HG03108 (cell line): ENCODE data around the gene VSTM2B.

Experiments
- ATAC-seq: cut with Tn5 transposase; IDR thresholded peaks from one replicate; pipeline ENCODE4 v1.9.1; 2021; ENCODE audit warnings: moderate library complexity; ENCODE audit not compliant: unreplicated experiment

The VSTM2B gene

DNA sequence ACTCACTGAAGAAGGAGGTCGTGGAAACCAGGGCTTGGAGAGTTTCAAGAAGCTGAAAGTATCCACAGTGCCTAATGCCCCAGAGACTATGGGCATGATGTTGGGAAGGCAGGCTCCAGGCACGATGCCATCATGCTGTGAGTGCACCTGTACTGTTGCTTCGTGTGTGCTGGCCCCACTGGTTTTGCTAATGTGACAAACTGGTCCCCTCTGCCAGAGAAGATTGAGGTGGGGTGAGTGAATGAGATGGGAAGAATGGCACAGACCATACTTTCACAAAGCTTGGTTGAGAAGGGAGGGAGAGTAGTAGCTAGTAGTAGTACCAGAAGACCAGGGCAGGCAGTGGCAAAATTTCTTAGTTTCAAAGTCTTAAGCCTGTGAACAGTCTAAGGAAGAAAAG lies 61.3 kb downstream of the VSTM2B start:
- ATAC-seq, result no peak

DNA sequence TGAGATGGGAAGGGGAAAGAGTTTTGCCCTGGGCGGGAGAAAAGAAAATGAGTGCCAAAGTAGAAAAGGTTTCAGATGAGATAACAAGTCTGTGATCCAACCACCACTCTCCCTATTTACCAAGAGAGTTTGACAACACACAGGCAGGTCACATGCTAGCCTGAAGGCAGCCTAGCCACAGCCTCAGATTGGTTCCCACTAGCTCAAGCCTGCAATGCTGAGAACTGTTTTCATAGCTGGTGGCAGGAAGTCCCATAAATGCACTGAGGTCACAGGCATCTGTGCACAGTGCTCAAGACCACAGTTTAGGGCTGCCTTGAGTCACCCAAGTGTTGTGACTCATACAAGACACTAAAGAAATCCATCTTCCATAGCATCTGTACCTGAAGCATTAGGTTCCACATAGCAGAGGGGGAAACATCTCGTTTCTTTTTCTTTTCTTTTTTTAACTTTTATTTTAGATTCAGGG lies 61.8 kb downstream of the VSTM2B start:
- ATAC-seq, result peak; percentile 90

DNA sequence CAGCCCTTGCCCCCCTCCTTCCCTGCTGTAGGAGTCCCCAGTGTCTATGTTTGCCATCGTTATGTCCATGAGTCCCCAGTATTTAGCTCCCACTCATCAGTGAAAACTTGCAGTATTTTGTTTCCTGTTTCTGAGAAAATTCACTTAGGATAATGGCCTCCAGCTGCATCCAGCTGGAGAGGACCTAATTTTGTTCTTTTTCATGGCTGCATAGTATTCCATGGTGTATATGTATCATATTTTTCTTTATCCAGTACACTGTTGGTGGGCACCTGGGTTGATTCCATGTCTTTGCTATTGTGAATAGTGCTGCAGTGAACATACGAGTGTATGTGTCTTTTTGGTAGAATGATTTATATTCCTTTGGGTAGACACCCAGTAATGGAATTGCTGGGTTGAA lies 62.3 kb downstream of the VSTM2B start:
- ATAC-seq, result no peak

DNA sequence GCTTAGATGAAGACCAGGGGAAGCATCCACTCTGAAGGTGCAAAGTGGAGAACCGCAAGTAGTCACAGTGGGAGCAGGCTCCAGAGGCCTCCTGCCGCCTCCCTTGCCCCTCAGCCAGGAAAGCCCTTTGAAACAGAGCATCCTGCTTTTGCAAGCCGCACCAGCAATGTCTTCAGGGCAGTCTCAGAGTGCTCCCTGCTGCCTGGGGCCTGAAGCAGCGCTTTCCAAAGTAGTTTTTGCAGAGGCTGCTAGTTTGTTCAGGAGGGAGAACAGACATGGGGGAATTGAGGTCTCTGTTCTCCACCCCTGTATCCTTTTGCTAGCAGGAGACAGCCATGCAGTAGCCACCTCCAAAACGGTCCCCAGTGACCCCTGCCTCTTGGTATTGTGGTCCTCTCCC lies 64.5 kb downstream of the VSTM2B start:
- no peak for ATAC-seq

DNA sequence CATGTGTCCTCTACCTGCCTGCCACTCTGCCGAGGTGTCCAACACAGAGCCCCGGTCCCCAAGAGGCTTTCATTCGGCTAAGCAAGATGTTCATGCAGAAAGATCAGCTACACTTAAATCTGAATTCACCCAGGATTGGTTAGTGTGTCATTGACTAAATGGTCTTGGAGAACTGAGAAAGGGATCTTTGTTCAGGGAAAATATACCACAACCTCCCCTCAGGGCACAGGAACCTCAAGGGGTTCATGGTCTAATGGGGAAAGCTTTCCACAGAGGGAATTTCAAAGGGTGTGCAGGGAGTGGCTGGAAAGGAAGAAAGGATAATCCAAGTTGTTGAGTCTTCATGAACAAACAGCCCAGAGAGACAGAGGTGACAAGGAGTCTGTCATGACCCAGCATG lies 65.9 kb downstream of the VSTM2B start:
- ATAC-seq, result no peak

DNA sequence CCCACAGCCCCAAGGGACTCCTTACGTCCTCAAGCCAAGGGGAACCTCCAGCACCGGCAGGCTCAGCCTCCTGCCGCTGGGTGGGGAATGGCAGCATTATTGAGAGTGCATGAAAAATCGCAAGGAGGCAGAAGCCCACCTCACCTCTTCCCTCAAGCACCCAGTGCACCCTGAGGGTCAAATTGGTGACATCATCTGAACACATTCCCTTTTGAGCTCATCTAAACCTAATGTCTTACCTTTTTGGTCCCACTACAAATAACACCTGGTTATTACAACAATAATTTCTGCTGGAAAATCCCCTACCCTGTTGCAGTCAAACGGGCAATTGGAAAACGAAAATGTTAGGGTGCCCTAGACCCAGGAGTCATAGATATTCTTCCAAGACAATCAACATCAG lies 68.1 kb downstream of the VSTM2B start:
- no peak for ATAC-seq

DNA sequence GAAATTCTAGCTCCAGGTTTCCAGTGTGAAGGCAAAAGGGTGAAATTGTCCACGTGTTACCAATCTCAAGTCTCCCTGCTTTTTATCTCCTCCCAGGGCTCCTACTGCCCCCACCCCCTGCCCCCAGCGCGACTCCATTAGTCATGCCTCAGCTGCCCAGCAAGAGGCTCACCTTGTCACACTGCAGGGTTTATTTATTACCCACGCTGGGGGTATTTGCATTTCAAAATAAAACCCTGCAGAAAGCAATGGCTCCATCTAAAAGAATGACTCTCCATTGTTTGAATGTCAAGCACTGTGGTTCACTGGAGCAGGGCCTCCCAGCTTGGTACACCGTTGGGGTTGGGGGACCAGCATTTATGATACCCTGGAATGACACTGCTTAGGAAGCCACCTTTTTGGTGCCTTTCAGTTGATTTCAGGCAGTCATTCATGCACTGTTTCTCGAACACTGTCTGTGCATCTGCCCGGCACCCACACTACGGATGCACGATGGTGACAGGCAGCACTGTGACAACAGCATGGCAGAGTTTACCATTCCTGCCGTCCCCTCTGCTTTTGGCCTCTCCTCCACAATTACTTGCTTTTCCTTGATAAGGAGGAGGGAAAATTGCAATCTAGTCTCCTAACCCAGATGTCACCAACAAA lies 70.4 kb downstream of the VSTM2B start:
- no peak for ATAC-seq

DNA sequence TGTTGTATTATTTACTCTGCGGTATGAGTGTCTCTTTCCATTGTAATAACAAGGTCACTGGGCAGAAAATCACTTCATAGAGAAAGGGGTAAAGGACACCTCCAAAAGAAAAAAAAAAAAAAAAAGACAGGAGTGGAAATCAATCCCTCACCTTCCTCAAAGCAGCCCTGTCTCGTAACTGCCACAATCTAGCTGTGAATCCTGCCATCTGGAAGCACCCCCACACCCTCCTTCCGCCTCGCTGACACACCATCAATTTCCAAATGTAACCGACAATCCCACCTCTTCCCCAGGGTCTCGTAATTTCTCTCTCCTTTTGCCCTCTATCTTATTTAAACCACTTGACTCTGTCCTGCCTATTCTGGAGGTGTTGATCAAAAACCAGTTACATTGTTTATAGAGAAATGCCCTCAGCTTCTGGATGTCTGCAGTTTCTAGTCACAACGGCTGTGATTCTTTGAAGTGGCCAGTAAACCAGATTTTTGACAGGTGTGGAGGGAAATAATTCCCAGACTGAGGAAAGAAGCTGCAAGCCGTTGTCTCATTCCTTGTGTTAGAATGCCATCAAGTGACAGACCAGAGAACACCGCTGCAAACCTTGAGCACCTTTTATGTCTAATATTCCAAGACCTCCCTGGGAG lies 71.2 kb downstream of the VSTM2B start:
- no peak for ATAC-seq

DNA sequence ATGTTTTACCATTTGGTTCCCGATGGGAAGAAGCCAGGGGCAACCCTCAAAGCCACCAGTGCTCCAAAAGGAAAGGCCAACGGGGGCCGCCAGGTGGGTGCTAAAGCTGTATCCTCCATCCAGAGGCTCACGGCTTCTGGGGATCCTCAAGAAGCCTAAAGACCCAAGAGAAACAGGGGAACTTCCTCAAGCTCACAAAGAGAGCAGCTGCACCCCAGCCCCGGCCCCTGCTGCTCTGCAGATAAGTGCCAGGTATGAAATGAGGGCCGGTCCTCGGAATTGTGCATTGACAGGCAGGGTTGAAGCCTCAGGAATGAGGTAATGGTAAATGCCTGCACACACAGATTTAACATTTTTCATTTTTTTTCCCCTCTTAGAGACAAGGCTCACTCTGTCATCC lies 72.2 kb downstream of the VSTM2B start:
- ATAC-seq, result no peak

DNA sequence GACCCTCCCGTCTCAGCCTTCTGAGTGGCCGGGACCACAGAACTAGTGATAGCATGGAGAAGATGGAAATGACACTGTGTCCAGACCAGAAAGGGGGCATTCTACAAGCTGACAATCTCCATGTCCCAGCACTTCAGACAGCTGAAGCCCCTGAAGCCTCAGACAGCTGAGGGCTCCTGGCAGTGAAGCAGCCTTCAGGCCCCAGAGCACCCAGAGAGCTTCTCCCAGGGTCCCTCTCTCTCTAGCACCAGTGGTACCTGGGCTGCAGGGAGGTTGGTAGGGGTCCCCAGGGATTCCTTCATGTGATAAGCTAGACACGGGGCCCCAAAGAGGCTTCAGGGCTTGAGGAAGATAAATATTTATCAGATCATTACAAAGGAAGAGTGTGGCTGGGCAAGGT lies 72.7 kb downstream of the VSTM2B start:
- no peak for ATAC-seq

DNA sequence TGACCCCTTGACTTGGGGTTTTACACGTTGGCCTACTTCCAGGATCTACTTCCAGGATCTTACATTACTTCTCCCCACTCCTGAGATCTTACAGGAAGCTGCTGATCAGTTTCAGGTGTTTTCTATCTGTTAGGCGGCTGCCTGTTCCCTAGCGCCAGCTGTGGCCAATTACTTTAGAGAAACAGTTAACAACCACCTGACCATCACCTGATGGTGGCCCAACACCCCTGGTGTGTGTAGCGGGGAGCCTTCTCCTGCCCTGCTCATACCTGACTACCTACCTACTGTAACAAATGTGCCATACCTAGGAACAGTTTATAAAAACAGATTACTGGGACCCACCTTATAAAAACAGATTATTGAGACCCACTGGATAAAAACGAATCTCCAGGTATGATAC lies 77.5 kb downstream of the VSTM2B start:
- ATAC-seq, result no peak

DNA sequence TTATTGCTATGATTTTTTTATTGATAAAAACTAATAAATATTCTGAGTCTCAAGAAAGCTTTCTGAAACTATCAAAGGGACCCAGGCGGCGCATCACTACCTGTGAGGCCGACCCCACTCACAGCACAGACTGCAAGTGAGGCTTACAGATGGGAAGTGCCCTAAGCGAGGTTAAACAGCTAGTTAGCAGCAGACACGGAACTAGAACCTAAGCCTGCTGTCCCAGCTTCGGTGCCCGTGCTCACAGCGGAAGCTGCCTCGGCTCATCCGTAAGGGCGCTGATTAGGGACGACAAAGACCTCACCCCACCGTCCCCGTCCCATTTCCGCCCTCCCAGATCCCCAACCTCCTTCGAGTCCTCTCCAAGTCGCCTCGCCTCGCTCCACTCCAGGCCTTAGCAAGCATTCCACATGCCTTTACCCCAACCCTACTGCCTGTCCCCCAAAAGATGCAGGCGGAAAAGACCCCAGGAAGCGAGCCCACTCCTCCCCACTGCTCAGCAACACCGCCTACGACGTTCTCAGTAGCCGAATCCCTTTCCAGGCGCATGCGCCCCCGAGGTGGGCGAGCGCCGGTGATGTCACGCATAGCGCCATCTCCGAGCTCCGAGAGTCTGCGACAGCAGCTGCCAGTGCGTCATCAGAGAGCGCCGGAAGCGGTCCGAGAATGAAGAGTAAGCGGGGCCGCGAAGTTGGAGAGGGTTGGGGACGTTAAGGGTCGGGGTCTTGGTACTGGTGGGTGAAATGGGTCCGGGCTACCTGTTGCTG lies 80.0 kb downstream of the VSTM2B start, which contains the start of gene POP4:
Gene POP4 (plus strand): TSS at position 631 of the 767 bp plus-strand sequence. CDS start 36 bp downstream, at position 667.
- peak; percentile 56 for ATAC-seq

DNA sequence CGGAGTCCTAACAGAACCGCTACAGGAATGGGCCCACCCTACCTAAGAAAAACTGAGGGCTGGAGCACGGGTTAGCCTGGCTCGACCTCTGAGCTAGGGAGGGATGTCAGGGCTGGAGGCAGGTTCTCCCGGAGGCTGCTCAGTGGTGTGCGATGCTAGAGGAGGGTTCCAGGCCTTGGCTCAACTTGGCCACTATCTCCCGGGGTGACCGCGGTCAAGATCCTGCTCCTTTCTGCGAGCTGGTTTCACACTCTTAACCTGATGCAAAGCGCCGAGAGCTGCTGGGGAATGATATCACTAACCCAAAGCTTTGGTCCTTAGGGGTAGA lies 80.6 kb downstream of the VSTM2B start:
- ATAC-seq, result peak; percentile 5

DNA sequence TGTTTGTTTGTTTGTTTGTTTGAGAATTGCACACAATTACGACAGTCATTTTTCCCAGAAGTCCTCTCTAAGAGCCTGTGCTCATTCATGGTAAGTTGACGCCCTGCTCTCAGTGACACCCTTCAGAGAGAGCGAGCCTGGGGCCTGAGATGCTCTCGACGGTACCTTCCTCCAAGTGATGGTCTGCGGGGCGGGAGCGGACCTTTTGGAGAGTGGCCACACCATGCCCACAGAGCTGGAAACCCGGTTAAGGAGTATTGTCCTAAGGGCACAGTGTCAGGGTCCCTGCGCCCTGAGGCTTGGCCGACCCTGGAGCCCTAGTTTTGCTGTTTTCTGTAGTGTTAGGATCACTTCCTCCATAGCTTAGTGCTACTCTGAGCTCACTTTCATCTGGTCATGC lies 83.8 kb downstream of the VSTM2B start:
- no peak for ATAC-seq

DNA sequence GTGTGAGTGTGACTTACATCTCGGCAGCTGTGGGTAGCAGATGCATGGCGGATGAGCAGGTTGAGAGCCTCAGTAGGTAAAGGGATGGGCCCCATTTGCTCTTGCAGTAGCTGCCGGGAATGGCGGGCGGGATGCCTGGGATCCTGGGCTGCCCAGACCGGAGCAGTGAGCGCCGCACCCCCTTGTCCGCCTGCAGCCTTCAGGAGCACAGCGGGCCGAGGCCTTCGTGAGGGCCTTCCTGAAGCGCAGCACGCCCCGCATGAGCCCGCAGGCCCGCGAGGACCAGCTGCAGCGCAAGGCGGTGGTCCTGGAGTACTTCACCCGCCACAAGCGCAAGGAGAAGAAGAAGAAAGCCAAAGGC lies 84.4 kb downstream of the VSTM2B start:
- ATAC-seq, result no peak

DNA sequence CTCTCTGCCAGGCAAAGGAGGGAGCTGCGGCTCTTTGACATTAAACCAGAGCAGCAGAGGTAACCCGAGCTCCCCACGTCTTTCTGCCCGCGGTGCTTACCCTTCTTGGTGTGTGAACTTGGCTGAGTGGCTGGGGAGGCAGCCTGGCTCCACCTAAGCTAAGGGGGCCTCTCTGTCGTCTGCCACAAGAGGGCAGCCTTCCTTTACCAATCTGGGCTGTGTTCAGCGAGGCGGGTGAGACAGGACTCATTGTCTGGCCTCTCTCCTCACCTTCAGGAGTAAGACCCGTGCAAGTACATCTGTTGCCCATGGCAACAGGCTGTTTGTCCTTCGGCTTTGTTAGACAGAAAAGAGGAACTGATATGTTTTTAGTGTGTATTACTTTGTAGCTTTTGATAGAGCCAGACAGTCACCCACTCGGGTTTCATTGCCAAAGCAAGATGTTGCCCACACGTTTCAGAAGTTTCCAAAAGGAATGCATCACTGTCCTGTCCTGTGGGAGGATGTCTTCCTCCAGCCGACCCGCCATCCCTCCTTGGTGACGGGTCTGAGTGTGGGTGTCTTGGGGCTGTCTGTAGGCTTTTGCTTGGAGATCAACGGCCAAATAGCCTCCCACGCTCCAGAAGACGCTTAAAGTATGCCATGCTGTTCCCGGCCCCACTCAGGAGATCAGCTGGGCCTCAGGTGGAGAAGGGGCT lies 84.9 kb downstream of the VSTM2B start:
- ATAC-seq, result peak; percentile 66

DNA sequence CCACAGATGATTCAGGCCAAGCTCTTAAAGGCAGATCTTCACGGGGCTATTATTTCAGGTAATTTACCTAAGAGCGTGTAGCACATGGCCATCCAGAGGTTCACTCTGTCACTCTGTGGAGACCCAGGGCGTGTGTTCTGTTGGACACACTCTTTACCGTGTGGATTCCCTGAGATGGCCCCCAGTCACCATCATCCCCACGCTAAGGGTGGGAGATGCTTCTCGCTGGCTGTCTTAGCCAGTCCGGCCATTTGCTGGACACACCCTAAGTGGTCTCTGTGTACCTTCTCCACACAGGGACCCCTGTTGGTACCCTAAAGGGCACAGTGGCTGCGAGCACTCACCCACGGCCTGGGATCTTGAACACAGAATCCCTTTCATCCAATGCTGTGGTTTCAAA lies 86.3 kb downstream of the VSTM2B start:
- no peak for ATAC-seq

DNA sequence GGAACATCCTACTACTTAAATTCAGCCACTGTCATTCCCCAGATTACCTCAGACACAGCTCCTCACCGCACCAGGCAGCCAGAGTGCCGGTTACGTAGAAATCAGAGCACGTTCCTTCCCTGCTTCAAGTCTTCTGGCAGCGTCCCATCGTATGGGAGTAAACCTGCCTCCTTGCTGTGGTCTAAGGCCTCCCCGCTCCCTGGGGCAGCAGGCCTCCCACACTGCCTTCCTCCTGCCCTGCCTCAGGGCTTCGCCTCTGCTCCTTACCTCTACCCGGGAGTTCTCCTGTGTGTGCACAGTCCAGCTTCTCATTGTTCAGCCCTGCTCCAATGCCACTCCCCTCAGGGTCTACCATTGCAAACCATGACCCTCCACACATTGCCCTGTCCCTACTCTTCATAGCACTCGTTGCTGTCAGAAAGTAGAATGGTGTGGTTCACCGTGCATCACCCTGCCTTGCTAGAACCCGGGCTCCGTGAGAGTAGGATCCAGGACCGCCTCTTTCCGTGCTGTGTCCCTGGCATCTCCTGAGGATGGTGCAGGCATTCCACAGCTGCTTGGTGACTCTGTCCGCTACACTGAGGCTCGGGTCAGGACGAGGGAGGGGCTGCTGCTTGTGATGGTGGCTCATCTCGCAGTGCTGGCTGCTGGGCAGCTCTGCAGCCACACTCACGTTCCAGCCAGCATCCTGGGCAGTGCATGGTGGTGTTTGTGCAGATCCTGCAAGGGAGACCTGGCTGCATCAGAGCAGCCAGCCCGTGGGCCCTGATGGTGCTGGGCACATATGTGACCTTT lies 87.2 kb downstream of the VSTM2B start:
- no peak for ATAC-seq

DNA sequence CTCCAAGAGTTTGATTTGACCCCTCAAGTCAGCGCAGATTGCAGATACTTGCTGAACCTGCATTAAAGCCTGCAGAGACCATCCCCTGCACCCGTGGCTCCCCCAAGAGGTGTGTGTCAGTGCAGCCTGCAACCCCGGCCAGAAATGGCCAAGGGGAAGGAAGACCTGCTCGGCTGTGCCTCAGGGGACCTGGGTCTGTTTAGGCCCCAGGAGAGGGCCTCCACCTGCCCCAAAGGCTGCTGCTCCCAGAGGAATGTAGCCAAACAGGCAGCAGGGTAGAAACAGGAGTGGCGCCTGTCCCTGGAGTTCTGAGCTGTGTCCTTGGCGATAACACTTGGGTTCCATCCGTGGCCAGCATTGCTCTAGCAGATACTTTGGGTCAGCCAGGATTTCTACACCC lies 88.3 kb downstream of the VSTM2B start:
- no peak for ATAC-seq
